Loucy (cell line): ENCODE results near the gene TNPO3.

Source experiments
- CTCF ChIP-seq: fragments of 200-600 bp; sonication (generic); conservative IDR thresholded peaks from 2 replicates; pipeline ENCODE4 v1.5.1; 2014; ENCODE audit warnings: mild to moderate bottlenecking, antibody characterized with exemption, low read length
- EZH2phosphoT487 ChIP-seq: fragments of 200-600 bp; IDR thresholded peaks from 2 replicates; pipeline ENCODE4 v1.6.1; 2018; ENCODE audit warnings: antibody characterized with exemption, mild to moderate bottlenecking, moderate library complexity, borderline replicate concordance

- no peak for TF ChIP-seq CTCF
- TF ChIP-seq EZH2phosphoT487: no peak
Observed at GRCh38 chr7:129008645-129009414, 46.1 kb downstream of the TNPO3 start.
